AG04450 (cell line): ENCODE data around the gene ZDHHC24. TPM values are rescaled to one million over a fixed set of nuclear protein-coding genes. Genes with fewer than 3 reads are reported as not detected.
A peak's percentile ranks its signal among the peaks of the same experiment; 100 is the strongest.
"Not testable (repeated sequence)": the region's sequence is repeated elsewhere in the genome, so short reads cannot be mapped to it uniquely, and the experiment has no call there.

Experiments used
- CTCF ChIA-PET: fragments of 300-600, 350-600 bp; formaldehyde crosslinking; extraction: SDS; loops from one replicate; lab custom pipeline; 2022; ENCODE audit warnings: antibody characterized with exemption, inconsistent platforms; lab: Charles Lee
- POLR2A ChIA-PET: fragments of 350-600 bp; formaldehyde crosslinking; extraction: SDS; loops from one replicate; lab custom pipeline; 2021; ENCODE audit warnings: antibody characterized with exemption, inconsistent platforms; lab: Yijun Ruan, JAX
- DNase-seq: peaks from one replicate; pipeline ENCODE4 v3.0.0-alpha.2; 2011; ENCODE audit warnings: low read depth, low spot score
- H3K27ac ChIP-seq: one replicate; pipeline ENCODE4 v1.5.1; 2012; ENCODE audit warnings: low read depth, low read length, control low read depth
- H3K27me3 ChIP-seq: one replicate; pipeline ENCODE4 v1.6.0; 2012; ENCODE audit warnings: low read length; ENCODE audit not compliant: control insufficient read depth, insufficient read depth
- H3K4me3 ChIP-seq: 2 replicates; pipeline ENCODE4 v1.5.1; 2011; ENCODE audit warnings: mild to moderate bottlenecking, low read depth, low read length, control low read depth
- H3K9me3 ChIP-seq: 2 replicates; pipeline ENCODE4 v1.5.1; 2012; ENCODE audit warnings: low read length; ENCODE audit not compliant: control insufficient read depth, insufficient read depth
- CTCF ChIP-seq: IDR thresholded peaks from 2 replicates; pipeline ENCODE4 v1.5.1; 2011; ENCODE audit warnings: low read depth, low read length, control low read depth, inconsistent platforms
- polyA plus RNA-seq: library from polyadenylated mRNA; depleted of rRNA; stranded (reverse); fragments of >200 nt; gene quantifications from 2 replicates; pipeline ENCODE4 v1.2.3, GENCODE V29; 2011

The ZDHHC24 gene
- polyA plus RNA-seq, 1 experiment: 6.2 TPM

DNA sequence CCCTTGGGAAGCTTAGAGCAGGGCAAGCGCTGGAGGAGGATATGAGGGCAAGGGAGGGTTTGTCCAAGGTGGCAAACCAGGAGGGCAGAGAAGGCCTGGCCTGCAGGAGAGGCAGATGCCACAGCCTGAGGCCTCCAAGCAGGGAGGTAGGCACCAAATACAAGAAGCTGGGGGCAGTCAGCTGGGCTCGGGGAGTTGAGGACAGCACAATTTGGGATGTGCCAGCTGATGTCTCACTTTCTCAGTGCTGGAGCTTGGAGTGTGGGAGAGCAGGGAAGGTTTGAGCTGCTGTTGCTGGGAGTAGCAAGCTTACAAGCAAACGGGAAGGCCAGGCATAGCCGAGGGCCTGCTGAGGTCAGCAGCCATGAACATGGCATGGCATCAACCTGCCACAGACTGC is 4.0 kb downstream of the ZDHHC24 start:
- no peak for DNase-seq
- ChIA-PET CTCF (no interaction called here), POLR2A (interaction anchor here (0.5 kb wide), 1 partner anchor 112 kb away, joined by 5 read pairs; no protein-coding TSS in a partner anchor)
- no peak overlapping the region for H3K4me3 ChIP-seq
- H3K9me3 ChIP-seq: no peaks in the 10 kb centered on the region; the same call in 1 of the 2 replicates
- H3K27ac ChIP-seq: no peak overlapping the region
- peaks cover 4% of the 10 kb centered on the region for H3K27me3 ChIP-seq
- TF ChIP-seq CTCF: no peak

GRCh38 chr11:66540598-66540997 is 5.2 kb downstream of the ZDHHC24 start:
- H3K27ac ChIP-seq: peak overlapping the region; percentile 11
- CTCF ChIA-PET, H3K4me3 ChIP-seq, H3K27me3 ChIP-seq, DNase-seq, H3K9me3 ChIP-seq: not testable (repeated sequence)
- POLR2A ChIA-PET: interaction anchor here (0.7 kb wide), 2 partner anchors 17 to 211 kb away, joined by 4 to 7 read pairs; no protein-coding TSS in a partner anchor

DNA sequence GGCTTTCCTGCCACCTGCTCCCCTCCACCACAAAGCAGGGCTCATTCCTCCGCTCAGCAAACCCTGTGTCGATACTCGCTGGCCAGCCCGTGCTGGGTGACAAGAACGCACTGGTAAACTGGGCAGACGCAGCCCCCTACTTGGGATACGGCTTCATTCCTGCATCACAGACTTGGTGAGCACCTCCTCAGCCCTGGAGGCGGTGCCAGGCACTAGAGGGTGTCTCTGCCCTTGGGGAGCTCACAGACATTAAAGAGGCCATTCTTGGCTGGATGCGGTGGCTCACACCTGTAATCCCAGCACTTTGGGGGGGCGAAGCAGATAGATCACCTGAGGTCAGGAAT is 6.0 kb downstream of the ZDHHC24 start:
- Histone ChIP-seq H3K27me3 (no peaks in the 10 kb centered on the region), H3K4me3 (no peak overlapping the region), H3K27ac (no peak overlapping the region), H3K9me3 (no peaks in the 10 kb centered on the region; the same call in 1 of the 2 replicates)
- ChIA-PET POLR2A (interaction anchor here (0.7 kb wide), 1 partner anchor 131 kb away, joined by 7 read pairs; no protein-coding TSS in a partner anchor), CTCF (no interaction called here)
- no peak for TF ChIP-seq CTCF
- no peak for DNase-seq

DNA sequence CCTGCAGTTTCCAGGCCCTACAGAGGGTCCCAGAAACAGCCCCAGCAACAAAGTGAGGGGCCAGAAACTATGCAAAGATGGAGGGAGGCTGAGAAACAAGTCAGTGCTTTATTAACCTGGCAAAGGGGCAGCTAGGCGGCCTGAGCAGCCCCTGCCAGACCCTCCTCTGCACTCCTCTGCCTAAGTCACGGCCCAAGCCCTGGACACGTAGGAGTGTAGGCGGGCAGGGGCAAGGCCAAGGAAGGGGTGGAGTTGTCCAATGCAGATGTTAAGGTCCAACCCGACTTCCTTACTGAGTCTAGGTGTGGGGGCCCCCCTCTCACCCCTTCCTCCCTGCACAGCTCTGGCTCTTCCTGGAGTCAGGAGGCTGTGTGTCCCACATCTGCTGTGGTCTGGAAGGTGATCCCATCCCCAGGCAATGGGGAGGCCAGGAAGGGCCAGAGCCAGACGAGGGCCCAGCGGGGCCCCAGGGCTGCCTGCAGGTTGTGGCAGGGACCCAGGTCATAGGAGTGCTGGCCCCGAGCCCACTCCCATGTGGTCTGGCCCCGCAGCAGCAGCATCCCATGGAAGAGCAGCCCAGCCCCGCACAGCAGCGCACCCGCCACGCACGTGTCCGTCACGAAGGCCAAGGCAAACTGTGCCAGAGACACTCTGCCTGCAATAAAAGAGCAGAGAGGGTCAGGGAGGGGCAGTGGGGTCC is 6.5 kb downstream of the ZDHHC24 start:
- no peaks in the 10 kb centered on the region; the same call in 1 of the 2 replicates for H3K9me3 ChIP-seq
- TF ChIP-seq CTCF: no peak
- no peak overlapping the region for H3K27ac ChIP-seq
- CTCF ChIA-PET: no interaction called here
- no peaks in the 10 kb centered on the region for H3K27me3 ChIP-seq
- no peak for DNase-seq
- H3K4me3 ChIP-seq: no peak overlapping the region
- POLR2A ChIA-PET: no interaction called here

DNA sequence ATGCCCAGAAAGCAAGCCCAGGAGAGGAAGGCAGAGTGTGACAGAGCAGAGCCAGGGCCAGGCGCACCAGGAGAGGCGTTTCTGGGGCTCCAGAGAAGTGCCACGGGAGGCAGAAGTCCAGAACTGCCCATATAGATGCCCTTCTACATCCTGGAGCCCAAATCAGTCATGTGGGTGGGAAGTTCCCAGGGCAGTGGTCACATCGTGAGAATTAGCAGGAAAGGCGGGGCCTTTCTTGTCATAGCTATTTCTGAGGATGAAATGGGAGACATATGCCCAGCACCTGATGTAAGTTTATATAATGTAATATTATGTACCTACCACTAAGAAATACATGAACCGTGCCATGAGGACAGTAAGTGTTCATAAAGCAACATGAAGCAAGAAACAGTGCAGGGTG is 13.1 kb downstream of the ZDHHC24 start:
- Histone ChIP-seq H3K9me3 (no peaks in the 10 kb centered on the region), H3K27ac (no peak overlapping the region), H3K4me3 (no peak overlapping the region), H3K27me3 (no peaks in the 10 kb centered on the region)
- POLR2A ChIA-PET: no interaction called here
- no peak for DNase-seq
- TF ChIP-seq CTCF: no peak
- CTCF ChIA-PET: interaction anchor here (1.1 kb wide), 1 partner anchor 13 kb away, joined by 3 read pairs; the partner anchor contains the start of gene ZDHHC24
